ENCODE data around the gene BCKDK.
"Not testable (repeated sequence)": the region's sequence is repeated elsewhere in the genome, so short reads cannot be mapped to it uniquely, and the experiment has no call there.

BCKDK gene

DNA sequence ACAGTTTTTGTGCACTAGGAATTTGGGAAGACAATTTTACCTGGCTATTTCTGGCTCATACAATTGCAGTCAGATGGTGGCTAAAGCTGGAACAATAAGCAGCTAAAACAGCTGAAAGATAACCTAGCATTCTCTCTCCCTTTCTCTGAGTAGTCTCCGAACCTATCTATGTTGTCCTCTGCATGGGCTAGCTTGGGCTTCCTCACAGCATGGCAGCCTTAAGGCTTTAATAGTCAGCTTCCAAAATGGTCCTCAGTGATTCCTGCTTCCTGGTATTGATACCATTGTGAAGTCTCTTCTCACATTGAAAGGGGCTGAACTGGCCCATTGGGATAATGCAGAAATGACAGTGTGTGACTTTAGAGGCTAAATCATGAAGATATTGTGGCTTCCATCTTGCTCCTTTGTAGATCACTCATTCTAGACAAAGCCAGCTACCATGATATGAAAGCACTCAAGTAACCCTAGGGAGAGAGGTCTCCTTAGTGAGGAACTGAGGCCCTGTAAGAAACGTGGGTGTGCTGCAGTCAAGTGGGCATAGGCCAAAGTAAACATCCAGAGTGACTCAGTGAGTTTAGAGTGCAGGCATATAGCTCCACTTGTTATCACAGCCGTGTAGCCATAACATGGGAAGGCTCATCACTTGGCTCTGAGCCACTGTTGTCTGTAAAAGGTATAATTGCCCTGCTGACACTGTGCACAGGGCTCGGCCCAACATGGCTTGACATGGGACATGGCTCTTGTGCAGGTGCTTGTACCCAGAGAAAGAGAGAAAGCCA lies 8.1 kb upstream of the BCKDK start:
- DNase-seq (ENCODE audit: low read depth), result no peak

GRCh38 chr16:31100876-31101641 lies 7.1 kb upstream of the BCKDK start:
- not testable (repeated sequence) for DNase-seq (ENCODE audit: low read depth)

DNA sequence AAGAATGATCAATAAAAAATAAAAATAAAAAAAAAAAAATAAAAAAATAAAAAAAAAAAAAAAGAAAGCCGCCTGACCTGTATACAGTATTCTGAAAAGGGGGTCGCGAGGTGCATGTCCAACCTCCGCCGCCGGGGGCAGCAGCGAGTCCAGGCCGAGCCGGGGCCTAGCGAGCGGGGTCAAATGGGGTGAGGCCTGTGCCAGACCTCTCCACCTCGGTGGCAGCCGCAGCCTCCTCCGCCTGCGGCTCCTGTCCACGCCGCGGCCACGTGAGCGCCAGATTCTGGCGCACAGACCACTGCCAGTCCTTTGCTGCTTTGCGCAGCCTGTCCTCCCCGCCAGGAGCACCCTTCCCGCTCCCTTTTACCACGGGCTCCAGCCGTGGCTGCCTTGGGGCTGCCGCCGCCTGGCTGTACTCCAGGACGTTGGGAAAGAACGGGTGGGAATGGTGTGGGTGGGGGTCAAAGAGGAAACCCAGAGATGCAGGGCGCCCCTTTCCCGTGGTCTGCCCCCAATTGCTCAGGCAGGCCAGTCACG lies 2.4 kb upstream of the BCKDK start:
- no peak for DNase-seq (ENCODE audit: low read depth)

DNA sequence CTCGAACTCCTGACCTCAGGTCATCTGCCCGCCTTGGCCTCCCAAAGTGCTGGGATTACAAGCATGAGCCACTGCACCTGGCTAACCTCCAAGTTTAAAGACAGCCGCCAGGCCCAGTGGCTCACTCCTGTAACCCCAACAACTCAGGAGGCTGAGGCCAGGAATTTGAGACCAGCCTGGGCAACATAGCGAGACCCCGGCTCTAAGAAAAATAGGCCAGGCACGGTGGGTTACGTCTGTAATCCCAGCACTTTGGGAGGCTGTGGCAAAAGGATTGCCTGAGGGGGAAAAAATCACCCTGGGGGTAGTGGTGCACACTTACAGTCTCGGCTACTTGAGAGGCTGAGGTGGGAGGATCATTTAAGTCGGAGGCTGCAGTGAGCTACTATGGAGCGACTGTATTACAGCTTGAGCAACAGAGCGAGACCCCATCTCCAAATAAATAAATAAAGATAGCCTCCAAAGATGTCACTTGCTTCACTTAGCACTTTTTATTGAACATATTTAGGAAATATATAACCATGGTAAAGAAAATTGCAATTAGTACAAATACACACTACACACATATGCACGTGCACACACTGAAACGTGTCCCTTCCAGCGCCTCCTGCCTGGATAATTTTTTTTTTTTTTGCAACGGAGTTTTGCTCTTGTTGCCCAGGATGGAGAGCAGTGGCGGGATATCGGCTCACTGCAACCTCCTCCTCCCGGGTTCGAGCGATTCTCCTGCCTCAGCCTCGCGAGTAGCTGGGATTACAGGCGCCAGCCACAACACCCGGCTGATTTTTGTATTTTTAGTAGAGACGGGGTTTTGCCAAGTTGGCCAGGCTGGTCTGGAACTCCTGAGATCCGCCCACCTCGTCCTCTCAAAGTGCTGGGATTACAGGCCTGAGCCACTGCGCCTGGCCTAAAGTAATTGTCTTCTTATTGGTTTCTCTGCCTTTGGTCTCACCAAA lies 1.4 kb upstream of the BCKDK start:
- DNase-seq (ENCODE audit: low read depth), result no peak

- DNase-seq (ENCODE audit: low read depth), result no peak
Measured at GRCh38 chr16:31107465-31107867, 720 bp upstream of the BCKDK start.

GRCh38 chr16:31108794-31109558 lies 790 bp downstream of the BCKDK start:
- no peak for DNase-seq (ENCODE audit: low read depth)

DNA sequence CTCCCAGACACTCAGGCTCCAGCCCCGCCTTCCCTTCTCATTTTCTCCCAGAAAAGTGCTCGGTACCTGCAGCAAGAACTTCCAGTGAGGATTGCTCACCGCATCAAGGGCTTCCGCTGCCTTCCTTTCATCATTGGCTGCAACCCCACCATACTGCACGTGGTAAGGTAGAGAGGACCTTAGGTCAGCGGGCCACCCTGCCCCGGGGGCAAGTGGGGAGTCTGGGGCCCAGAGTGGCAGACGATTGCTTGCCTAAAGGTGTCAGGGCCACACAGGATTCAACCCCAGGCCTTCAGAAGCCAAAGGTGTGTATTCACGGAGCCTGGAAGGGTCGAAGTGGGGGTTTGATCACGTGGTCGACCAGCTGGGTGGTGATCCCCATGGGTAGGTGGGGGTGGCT lies 1.4 kb downstream of the BCKDK start:
- no peak for DNase-seq (ENCODE audit: low read depth)

DNA sequence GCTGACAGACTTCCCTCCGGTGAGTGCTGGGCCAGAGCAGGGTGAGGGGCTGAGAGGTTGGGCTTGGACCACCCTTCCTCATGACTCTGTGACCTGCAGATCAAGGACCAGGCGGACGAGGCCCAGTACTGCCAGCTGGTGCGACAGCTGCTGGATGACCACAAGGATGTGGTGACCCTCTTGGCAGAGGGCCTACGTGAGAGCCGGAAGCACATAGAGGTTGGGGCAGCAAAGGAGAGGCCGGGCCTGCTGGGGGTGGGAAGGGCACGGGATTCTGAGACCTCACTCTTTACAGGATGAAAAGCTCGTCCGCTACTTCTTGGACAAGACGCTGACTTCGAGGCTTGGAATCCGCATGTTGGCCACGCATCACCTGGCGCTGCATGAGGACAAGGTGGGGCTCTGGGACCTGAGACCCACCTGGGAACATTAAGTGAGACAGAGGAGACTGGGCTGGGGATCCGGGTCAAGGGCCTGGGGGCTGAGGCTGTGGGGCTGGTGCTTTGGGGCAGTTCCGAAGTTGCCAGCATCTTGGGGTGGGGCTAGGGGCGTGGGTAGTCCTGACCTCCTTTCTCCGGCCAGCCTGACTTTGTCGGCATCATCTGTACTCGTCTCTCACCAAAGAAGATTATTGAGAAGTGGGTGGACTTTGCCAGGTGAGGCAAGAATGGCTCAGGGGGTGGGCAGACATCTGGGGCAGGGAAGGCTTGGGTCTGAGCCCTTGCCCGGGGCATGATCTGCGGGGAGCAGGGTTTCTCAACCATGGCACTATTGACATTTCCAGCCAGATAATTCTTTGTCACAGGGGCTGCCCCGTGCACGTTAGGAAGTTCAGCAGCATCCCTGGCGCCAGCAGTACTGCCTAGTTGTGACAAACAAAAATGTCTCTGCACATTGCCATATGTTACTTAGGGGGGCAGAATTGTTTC lies 2.2 kb downstream of the BCKDK start:
- DNase-seq (ENCODE audit: low read depth), result no peak

DNA sequence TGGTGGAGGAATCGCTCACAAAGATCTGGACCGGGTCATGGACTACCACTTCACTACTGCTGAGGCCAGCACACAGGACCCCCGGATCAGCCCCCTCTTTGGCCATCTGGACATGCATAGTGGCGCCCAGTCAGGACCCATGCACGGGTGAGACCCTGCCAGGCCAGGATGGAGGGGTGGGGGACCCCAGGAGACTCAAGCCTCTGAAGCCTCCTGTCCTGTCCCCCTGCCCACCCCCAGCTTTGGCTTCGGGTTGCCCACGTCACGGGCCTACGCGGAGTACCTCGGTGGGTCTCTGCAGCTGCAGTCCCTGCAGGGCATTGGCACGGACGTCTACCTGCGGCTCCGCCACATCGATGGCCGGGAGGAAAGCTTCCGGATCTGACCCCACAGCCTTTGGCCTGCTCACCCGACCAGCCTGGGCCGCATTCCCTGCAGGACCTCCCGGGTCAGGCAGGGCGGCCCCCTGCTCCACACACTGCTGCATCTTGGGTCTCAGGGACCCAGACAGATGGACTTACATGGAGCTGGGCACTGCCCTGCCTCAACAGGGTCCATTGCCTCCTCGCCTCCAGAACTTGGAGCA lies 3.8 kb downstream of the BCKDK start:
- no peak for DNase-seq (ENCODE audit: low read depth)

DNA sequence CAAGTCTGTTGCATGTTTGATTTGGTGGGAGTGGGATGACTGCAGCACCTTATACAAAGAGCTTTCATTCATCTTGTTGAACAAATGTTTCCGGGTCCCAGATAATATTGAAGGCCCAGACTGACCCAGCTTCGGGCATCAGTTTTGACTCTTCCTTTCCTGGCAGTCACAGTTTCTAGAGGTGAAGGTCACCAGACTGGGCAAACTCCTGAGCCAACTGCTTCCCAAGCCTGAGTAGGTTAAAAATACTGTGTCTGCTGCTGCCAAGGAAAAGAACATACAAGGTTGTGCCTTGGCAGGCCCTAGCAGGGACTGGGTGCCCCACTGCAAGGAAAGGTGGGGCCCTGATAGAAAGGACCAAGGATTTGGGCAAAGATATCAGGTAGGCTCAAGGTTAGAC lies 4.5 kb downstream of the BCKDK start:
- no peak for DNase-seq (ENCODE audit: low read depth)

DNA sequence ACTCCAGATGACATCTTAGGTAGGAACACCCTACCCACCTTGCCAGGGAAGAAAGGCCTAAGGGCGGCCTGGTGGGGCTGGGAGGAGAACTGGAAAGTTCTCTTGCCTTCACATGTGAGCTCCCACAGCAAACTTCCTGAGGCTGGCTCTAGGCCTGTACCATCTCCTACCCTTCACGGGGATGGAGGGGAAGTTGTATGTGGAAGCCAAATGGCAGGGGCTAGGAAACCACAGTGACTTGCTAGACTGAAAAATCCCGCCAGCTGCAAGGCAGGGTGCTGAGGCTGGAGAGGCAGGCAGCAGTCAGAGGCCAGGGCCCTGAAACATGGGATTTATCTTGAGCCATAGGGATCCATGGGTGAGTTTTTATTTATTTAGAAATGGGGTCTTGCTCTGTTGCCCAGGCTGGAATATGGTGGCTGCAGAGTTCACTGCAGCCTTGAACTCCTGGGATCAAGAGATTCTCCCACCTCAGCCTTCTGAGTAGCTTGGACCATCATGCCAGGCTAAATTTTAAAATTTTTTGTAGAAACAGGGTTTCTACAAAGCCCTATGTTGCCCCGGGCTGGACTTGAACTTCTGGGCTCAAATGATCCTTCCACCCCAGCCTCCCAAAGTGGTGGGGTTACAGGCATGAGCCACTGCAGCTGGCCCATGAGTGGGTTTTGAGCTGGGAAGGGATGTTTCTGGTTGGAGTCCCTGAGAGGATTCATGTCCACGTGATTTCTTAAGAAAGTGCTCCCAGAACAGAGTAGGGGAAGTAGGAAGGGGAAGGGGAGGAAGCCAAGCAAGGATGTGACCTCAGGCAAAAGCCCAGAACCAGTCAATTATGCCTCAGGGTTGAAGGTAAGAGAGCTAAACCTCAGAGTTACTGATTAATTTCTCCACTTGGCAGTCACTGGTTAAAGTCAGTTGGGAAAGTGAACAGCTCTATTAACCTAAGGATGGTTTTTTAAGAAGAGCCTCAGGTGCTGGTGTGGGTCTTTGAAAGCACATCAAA lies 5.2 kb downstream of the BCKDK start:
- DNase-seq (ENCODE audit: low read depth), result no peak

DNA sequence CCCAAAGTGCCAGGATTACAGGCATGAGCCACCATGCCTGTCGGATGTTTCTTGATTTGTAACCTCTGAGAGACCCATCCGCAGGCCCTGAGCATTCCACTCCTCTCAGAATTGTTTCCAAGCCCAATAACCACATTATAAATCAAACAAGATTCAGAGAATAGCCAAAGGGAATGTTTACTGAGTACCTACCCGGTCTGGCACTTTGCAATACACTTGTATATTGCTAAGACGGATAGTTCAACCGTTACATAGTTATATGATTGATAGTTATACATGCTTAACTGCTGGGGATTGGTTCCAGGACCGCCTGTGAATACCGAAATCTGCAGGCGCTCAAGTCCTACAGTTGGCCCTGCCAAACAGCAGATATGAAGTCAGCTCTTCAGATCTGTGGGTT lies 6.3 kb downstream of the BCKDK start:
- no peak for DNase-seq (ENCODE audit: low read depth)

DNA sequence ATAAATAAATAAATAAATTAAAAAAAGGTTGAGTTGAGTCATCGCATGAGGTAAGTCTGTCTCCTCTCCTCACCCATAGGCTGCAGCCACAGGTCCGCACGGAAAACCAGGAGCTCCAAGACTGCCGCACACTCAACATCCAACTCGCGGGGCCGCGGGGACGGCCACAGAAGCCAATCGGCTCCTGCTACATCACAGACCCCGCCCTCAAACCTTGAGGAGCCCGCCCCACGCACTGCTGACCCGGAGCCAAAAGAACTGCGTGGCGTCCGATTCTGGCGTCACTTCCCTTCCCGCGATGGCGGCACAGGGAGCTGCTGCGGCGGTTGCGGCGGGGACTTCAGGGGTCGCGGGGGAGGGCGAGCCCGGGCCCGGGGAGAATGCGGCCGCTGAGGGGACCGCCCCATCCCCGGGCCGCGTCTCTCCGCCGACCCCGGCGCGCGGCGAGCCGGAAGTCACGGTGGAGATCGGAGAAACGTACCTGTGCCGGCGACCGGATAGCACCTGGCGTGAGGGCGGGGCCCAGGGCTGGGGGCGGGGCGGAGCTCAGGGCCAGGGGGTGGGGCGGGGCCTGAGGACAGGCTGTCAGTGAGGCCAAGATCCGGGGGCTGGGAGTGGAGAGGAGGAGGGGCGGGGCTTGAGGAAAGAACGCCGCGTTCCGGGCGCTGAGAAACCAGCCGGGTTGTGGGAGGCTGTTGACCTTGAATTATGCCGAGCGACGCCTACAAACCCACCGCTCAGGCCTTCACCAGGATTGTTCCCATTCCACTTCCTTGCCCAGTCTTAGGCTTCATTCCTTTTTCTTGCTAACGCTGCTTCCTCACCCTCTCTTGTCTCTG lies 9.4 kb downstream of the BCKDK start, which contains the start of gene KAT8:
Gene KAT8, plus strand, starts transcription at position 281 of the 839 bp plus-strand sequence. Its CDS starts 18 bp downstream, at position 299.
- peak; percentile 87 for DNase-seq (ENCODE audit: low read depth)

- DNase-seq (ENCODE audit: low read depth), result peak; percentile 69
Measured at GRCh38 chr16:31118223-31119155, 10.3 kb downstream of the BCKDK start.

DNA sequence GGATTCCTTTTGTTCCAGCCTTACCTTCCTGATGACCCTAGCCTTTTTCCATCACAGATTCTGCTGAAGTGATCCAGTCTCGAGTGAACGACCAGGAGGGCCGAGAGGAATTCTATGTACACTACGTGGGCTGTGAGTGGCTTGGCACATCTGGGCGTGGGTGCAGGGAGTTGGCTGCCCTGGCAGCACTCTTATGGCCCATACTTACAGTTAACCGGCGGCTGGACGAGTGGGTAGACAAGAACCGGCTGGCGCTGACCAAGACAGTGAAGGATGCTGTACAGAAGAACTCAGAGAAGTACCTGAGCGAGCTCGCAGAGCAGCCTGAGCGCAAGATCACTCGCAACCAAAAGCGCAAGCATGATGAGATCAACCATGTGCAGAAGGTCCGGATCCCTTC lies 11.9 kb downstream of the BCKDK start:
- DNase-seq (ENCODE audit: low read depth), result no peak

GRCh38 chr16:31125844-31126243 lies 17.7 kb downstream of the BCKDK start:
- DNase-seq (ENCODE audit: low read depth), result no peak

Data from HS-5 (cell line).